ENCODE data around the gene TRPM4. TPM values are rescaled to one million over a fixed set of nuclear protein-coding genes. Genes with fewer than 3 reads are reported as not detected.
"Not testable (repeated sequence)": the region's sequence is repeated elsewhere in the genome, so short reads cannot be mapped to it uniquely, and the experiment has no call there.

TRPM4 gene
- total and polyA plus RNA-seq, 10 of the 15 experiments (the other 5 are each of a cell fraction or from before 2014, with no cell fraction given), result 0.10 to 0.64 (median 0.15) TPM; not detected in 7

GRCh38 chr19:49205114-49205513 is 47.5 kb downstream of the TRPM4 start (continued):
- TF ChIP-seq PKNOX1 (IDR thresholded peaks at IDR 0.05) (no peak), EZH2 (IDR thresholded peaks at IDR 0.05; ENCODE audit: borderline replicate concordance, control insufficient read depth, low read depth, low read length) (no peak), TCF7 (IDR thresholded peaks at IDR 0.05; ENCODE audit: borderline replicate concordance) (no peak), SKIL (IDR thresholded peaks at IDR 0.05; ENCODE audit: low read depth, poor library complexity, severe bottlenecking) (no peak), BCL3 (IDR thresholded peaks at IDR 0.05; ENCODE audit: borderline replicate concordance, insufficient read depth, low read depth, low read length, poor library complexity, severe bottlenecking) (no peak)

GRCh38 chr19:49209502-49209901 is 51.9 kb downstream of the TRPM4 start:
- ATAC-seq; H3K9me3 ChIP-seq (replicated peaks; ENCODE audit: control insufficient read depth, insufficient read depth, low read length); RAD21 ChIA-PET (ENCODE audit: unreplicated experiment); BruUV-seq (replicated peaks); H2AFZ ChIP-seq (ENCODE audit: control insufficient read depth, low read depth, low read length); H3K79me2 ChIP-seq (ENCODE audit: control insufficient read depth, insufficient read depth, low read length); POLR2A ChIA-PET; H3K4me2 ChIP-seq (ENCODE audit: control insufficient read depth, insufficient read depth); H3K27ac ChIP-seq (ENCODE audit: control insufficient read depth, insufficient read depth); FAIRE-seq; H4K20me1 ChIP-seq (ENCODE audit: control insufficient read depth, insufficient read depth); H3K36me3 ChIP-seq (ENCODE audit: control insufficient read depth in 2 of 2, insufficient read depth in 2 of 2, low read length in 1 of 2); DNase-seq (ENCODE audit: low read depth, low spot score); H3K27me3 ChIP-seq (replicated peaks in 1 of 2; ENCODE audit: control insufficient read depth in 2 of 2, insufficient read depth in 2 of 2, low read length in 1 of 2); H3K4me1 ChIP-seq (ENCODE audit: control insufficient read depth, insufficient read depth, low read length); H3K9ac ChIP-seq (ENCODE audit: control insufficient read depth, insufficient read depth, low read length); H3K4me3 ChIP-seq: not testable (repeated sequence)
- 53% methylated on average over 3 of the region's 4 CpGs for WGBS (ENCODE audit: insufficient coverage, insufficient replicate concordance, low lambda C conversion rate, missing lambda C conversion rate)
- ChIA-PET CTCF (interaction anchor here (1.1 to 3.9 kb wide), 9 partner anchors 8 to 534 kb away, joined by 3 to 40 read pairs (median 9); partner anchors contain the start of genes GYS1, LIN7B and RUVBL2), SMC1A (ENCODE audit: uncharacterized antibody, unreplicated experiment) (interaction anchor here (1.7 to 2.9 kb wide), 3 partner anchors 11 to 112 kb away, joined by 6 to 11 read pairs (median 8); no protein-coding TSS in a partner anchor)
- in situ Hi-C loops (cut with MboI) (loop anchor here (5.0 kb wide), 1 partner anchor 112 kb away; no protein-coding TSS in a partner anchor), intact Hi-C loops (cut with micrococcal nuclease; ENCODE audit: unreplicated experiment) (loop anchor here (2.0 to 5.0 kb wide), 2 partner anchors 62 to 113 kb away; no protein-coding TSS in a partner anchor)
- peak; percentile 48; the same call in 1 of the 2 replicates for TF ChIP-seq NR2C1 (IDR thresholded peaks at IDR 0.05)
